K562 (cell line): ENCODE results near the gene NDRG3. TPM values are rescaled to one million over a fixed set of nuclear protein-coding genes. Genes with fewer than 3 reads are reported as not detected.
A peak's percentile ranks its signal among the peaks of the same experiment; 100 is the strongest.

Experiments used
- ATAC-seq: fragments of 200-7000 bp; cut with Tn5 transposase; 3 replicates; pipeline ENCODE4 v1.9.1; 2020; ENCODE audit warnings: moderate library complexity
- BruUV-seq: library from RNA; stranded (reverse); fragments of 400-500 nt; replicated peaks from 2 replicates; lab custom pipeline; 2021; lab: Mats Ljungman, UMichigan
- CTCF ChIA-PET: fragments of 300-600 bp; formaldehyde crosslinking; extraction: SDS; loops from one replicate; lab custom pipeline; 2021; ENCODE audit warnings: low intra/inter-chr PET ratio; lab: Yijun Ruan, JAX
- POLR2A ChIA-PET: fragments of 300-600, 350-650 bp; sonication (Branson Sonifier 250); formaldehyde crosslinking; extraction: SDS; loops from one replicate; lab custom pipeline; 2021; ENCODE audit warnings: antibody characterized with exemption, inconsistent platforms; lab: Yijun Ruan, JAX
- DNase-seq, 4 experiments: peaks; one replicate each; pipeline versions ENCODE4 v3.0.0 to v3.0.0-alpha.2; 2011 to 2018; ENCODE audit warnings: low spot score in 3 of 4, mixed read lengths in 3 of 4; ENCODE audit errors: extremely low read depth in 1 of 4
- FAIRE-seq: peaks from 2 replicates; lab custom pipeline; 2011; peaks lifted over from hg19 to GRCh38; lab: Jason Lieb, UNC
- H2AFZ ChIP-seq: 2 replicates; pipeline ENCODE4 v1.6.0; 2011; ENCODE audit warnings: low read depth, low read length, control low read depth, inconsistent platforms
- H3K27ac ChIP-seq: fragments of 200-600 bp; 3 replicates; pipeline ENCODE4 v1.8.0; 2011; ENCODE audit warnings: low read depth, mild to moderate bottlenecking, control low read depth, inconsistent platforms, low read length, moderate library complexity, mixed read lengths; ENCODE audit errors: extremely low read depth
- H3K27me3 ChIP-seq, 2 experiments: fragments of 300-600 bp in 1 of 2; 2 replicates in 1 of 2; 3 replicates in 1 of 2; pipeline versions ENCODE4 v1.6.0 to v1.8.0; 2011; ENCODE audit warnings: inconsistent platforms in 2 of 2, low read length in 2 of 2, mild to moderate bottlenecking in 1 of 2, mixed read lengths in 1 of 2, moderate library complexity in 1 of 2; ENCODE audit not compliant: control insufficient read depth in 2 of 2, insufficient read depth in 2 of 2
- H3K36me3 ChIP-seq: fragments of 300-600 bp; 3 replicates; pipeline ENCODE4 v1.8.0; 2011; ENCODE audit warnings: mild to moderate bottlenecking, low read length, inconsistent platforms; ENCODE audit not compliant: control insufficient read depth, insufficient read depth
- H3K4me1 ChIP-seq, 2 experiments: fragments of 200-600 bp in 1 of 2; replicated peaks in 1 of 2; 2 replicates in 1 of 2; 3 replicates in 1 of 2; pipeline versions ENCODE4 v1.5.1 to v1.8.0; 2011; ENCODE audit warnings: inconsistent platforms in 2 of 2, low read length in 2 of 2, mild to moderate bottlenecking in 1 of 2, mixed read lengths in 1 of 2, moderate library complexity in 1 of 2; ENCODE audit not compliant: control insufficient read depth in 2 of 2, insufficient read depth in 2 of 2
- H3K4me2 ChIP-seq: 2 replicates; pipeline ENCODE4 v1.6.1; 2011; ENCODE audit warnings: low read length, control low read depth, inconsistent platforms, mixed read lengths; ENCODE audit not compliant: insufficient read depth
- H3K4me3 ChIP-seq: fragments of 200-600 bp; sonication (generic), shearing (Covaris generic); 2 replicates; pipeline ENCODE4 v1.5.1; 2016; ENCODE audit warnings: control low read depth, inconsistent platforms
- H3K79me2 ChIP-seq: fragments of 200-600 bp; 3 replicates; pipeline ENCODE4 v1.8.0; 2011; ENCODE audit warnings: low read length, inconsistent platforms; ENCODE audit not compliant: control insufficient read depth, insufficient read depth
- H3K9ac ChIP-seq, 2 experiments: 2 replicates each; pipeline versions ENCODE4 v1.6.0 to v1.6.1; 2011; ENCODE audit warnings: low read depth in 2 of 2, low read length in 2 of 2, control low read depth in 1 of 2, inconsistent platforms in 1 of 2, mild to moderate bottlenecking in 1 of 2, mixed read lengths in 1 of 2; ENCODE audit not compliant: insufficient read depth in 1 of 2
- H3K9me1 ChIP-seq: one replicate; pipeline ENCODE4 v1.6.0; 2011; ENCODE audit warnings: inconsistent platforms, mild to moderate bottlenecking, low read length, moderate library complexity; ENCODE audit not compliant: control insufficient read depth, insufficient read depth
- H3K9me3 ChIP-seq: replicated peaks from 2 replicates; pipeline ENCODE4 v1.5.1; 2011; ENCODE audit warnings: low read depth, low read length, inconsistent platforms; ENCODE audit not compliant: control insufficient read depth, insufficient read depth
- H4K20me1 ChIP-seq: replicated peaks from 2 replicates; pipeline ENCODE4 v1.6.1; 2011; ENCODE audit warnings: low read length, inconsistent platforms, mixed read lengths; ENCODE audit not compliant: control insufficient read depth, insufficient read depth
- CTBP1 ChIP-seq: fragments of 450-650 bp; IDR thresholded peaks from 2 replicates; pipeline ENCODE4 v1.6.1; 2016; ENCODE audit warnings: borderline replicate concordance
- JUND ChIP-seq, 2 experiments: IDR thresholded peaks; 2 replicates in 1 of 2; 3 replicates in 1 of 2; pipeline ENCODE4 v1.6.1; 2011; ENCODE audit warnings: borderline replicate concordance in 2 of 2, low read depth in 2 of 2, low read length in 2 of 2, improper control_type of control experiment in 1 of 2, missing biosample characterization in 1 of 2, missing genetic modification characterization in 1 of 2, missing genetic modification reagents in 1 of 2
- RAD21 ChIP-seq, 2 experiments: fragments of 250-450 bp in 1 of 2; fragments of 450-650 bp in 1 of 2; sonication (Bioruptor Pico) in 1 of 2; formaldehyde crosslinking in 1 of 2; IDR thresholded peaks in 1 of 2; conservative IDR thresholded peaks in 1 of 2; 2 replicates each; pipeline versions ENCODE4 v1.4.0 to v1.8.0; 2020 to 2022; ENCODE audit warnings: mild to moderate bottlenecking in 2 of 2, moderate library complexity in 1 of 2
- ZFP36 ChIP-seq: fragments of 150-350 bp; IDR thresholded peaks from 2 replicates; pipeline ENCODE4 v1.6.1; 2018; ENCODE audit warnings: low read length, low read depth; ENCODE audit not compliant: partially characterized antibody
- ZNF124 ChIP-seq: sonication (generic); formaldehyde crosslinking; IDR thresholded peaks from 2 replicates; pipeline ENCODE4 v1.8.1; 2022; ENCODE audit warnings: missing genetic modification reagents
- WGBS: fragments of 100-300 bp; shearing (Covaris generic); methylation state at CpG from one replicate; pipeline ENCODE4 v1.1.6; 2016; ENCODE audit warnings: low coverage, mixed read lengths; ENCODE audit not compliant: insufficient coverage; ENCODE audit errors: missing lambda C conversion rate; 5-methylcytosine and 5-hydroxymethylcytosine counted together
- in situ Hi-C: fragments of 300-500 bp; cut with MboI; formaldehyde crosslinking; loops from 4 replicates; pipeline ENCODE4 v1.15.0; 2018; ENCODE audit warnings: inconsistent platforms, mixed read lengths
- intact Hi-C: fragments of 100-400 bp; cut with micrococcal nuclease; formaldehyde crosslinking; loops from 2 replicates; pipeline ENCODE4 v1.14.2; 2022
- polyA plus RNA-seq, 8 experiments: library from polyadenylated mRNA; depleted of rRNA in 4 of 8; stranded (reverse) in 5 of 8; unstranded in 3 of 8; fragments of >200 nt; fragmentation: Nextera tagmentation in 2 of 8; fragmentation: Illumina TruSeq in 1 of 8; extraction: Ambion mirVana in 2 of 8; extraction: Trizol in 1 of 8; gene quantifications; 2 replicates each; pipeline versions ENCODE4 v1.2.1 to v1.2.3, GENCODE V29; 2011 to 2014; ENCODE audit warnings: inconsistent platforms in 1 of 8, missing spikeins in 1 of 8
- total RNA-seq, 7 experiments: library from RNA; depleted of rRNA in 6 of 7; stranded (reverse); fragments of >200 nt in 6 of 7; fragmentation: Illumina TruSeq in 2 of 7; extraction: Trizol in 2 of 7; gene quantifications; 2 replicates each; pipeline versions ENCODE4 v1.2.1 to v1.2.3, GENCODE V29; 2011 to 2021; ENCODE audit warnings: low replicate concordance in 1 of 7
- TF ChIP-seq, protein P1 (sequence below), 3 experiments: IDR thresholded peaks in 2 of 3; conservative IDR thresholded peaks in 1 of 3; 2 replicates each; pipeline ENCODE4 v1.5.1; 2011 to 2012; ENCODE audit warnings: low read length in 3 of 3, mild to moderate bottlenecking in 3 of 3, control low read depth in 2 of 3, improper control_type of control experiment in 1 of 3, inconsistent platforms in 1 of 3, low read depth in 1 of 3, mixed read lengths in 1 of 3, moderate library complexity in 1 of 3; ENCODE audit not compliant: insufficient read depth in 2 of 3
- TF ChIP-seq, protein P2 (sequence below): fragments of 250-450 bp; sonication (Bioruptor Pico); IDR thresholded peaks from 2 replicates; pipeline ENCODE4 v1.8.0; 2022; ENCODE audit warnings: inconsistent platforms
- TF ChIP-seq, protein P3 (sequence below), 2 experiments: fragments of 450-650 bp in 1 of 2; sonication (generic) in 1 of 2; formaldehyde crosslinking in 1 of 2; IDR thresholded peaks in 1 of 2; conservative IDR thresholded peaks in 1 of 2; 2 replicates each; pipeline versions ENCODE4 v1.6.1 to v1.8.1; 2016 to 2023; ENCODE audit warnings: mild to moderate bottlenecking in 2 of 2, moderate library complexity in 2 of 2, inconsistent platforms in 1 of 2, missing genetic modification reagents in 1 of 2
- TF ChIP-seq, protein P4 (sequence below): IDR thresholded peaks from 3 replicates; pipeline ENCODE4 v1.6.1; 2011; ENCODE audit warnings: borderline replicate concordance, mild to moderate bottlenecking; ENCODE audit not compliant: insufficient read length, insufficient read depth

The NDRG3 gene
- total and polyA plus RNA-seq, 9 of the 15 experiments (the other 6 are each of a cell fraction or from before 2014, with no cell fraction given): 14.6 to 39.4 (median 24.4) TPM

DNA sequence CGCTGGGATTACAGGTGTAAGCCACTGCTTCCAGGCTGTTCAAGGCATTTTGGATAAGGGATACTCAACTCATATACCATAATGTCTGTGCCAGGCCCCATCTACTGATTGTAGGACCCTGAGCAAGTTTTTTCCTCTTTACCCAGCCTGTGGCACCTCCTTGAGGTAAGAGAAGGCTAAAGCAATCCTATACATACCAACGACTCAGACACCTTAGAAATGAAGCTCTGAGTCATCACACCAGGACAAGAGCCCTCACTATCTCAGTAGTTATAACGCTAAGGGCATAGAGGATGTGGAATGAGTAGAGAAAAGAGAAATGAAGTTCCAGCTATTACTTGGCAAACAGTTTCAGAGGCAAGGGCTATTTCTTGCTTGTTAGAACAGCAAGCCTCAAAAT lies 16.9 kb downstream of the NDRG3 start:
- no TSS peak for BruUV-seq
- Histone ChIP-seq H3K9me3 (no peaks in the 10 kb centered on the region), H3K27me3 (no peaks in the 10 kb centered on the region), H3K9ac (no peak overlapping the region), H3K27ac (no peak overlapping the region), H3K4me3 (no peak overlapping the region), H3K4me1 (peaks cover 0 to 3% of the 10 kb centered on the region in 2 experiments; a peak in 2 of 5 replicates), H3K79me2 (no peaks in the 10 kb centered on the region), H4K20me1 (no peaks in the 10 kb centered on the region), H2AFZ (no peak overlapping the region), H3K9me1 (no peaks in the 10 kb centered on the region), H3K4me2 (no peak overlapping the region), H3K36me3 (no peaks in the 10 kb centered on the region; the same call in 2 of the 3 replicates)
- 36% methylated on average over 3 of the region's 3 CpGs for WGBS
- FAIRE-seq (peak; percentile 35), ATAC-seq (peak; percentile 74), DNase-seq (peak in 1 of 4 experiments; percentile 30)
- POLR2A ChIA-PET: no interaction called here
- CTCF ChIA-PET: interaction anchor here (0.6 kb wide), 1 partner anchor 123 kb away, joined by 3 read pairs; the partner anchor contains the start of gene RAB5IF
- TF ChIP-seq ZNF124 (no peak), JUND (IDR thresholded peaks at IDR 0.05; ENCODE audit: borderline replicate concordance, low read depth, low read length) (peak; percentile 40; the same call in 1 of the 2 replicates), JUND (tag; IDR thresholded peaks at IDR 0.05; ENCODE audit: borderline replicate concordance, low read depth, low read length) (no peak; the same call in 1 of the 3 replicates), RAD21 (CRISPR knock-in tag; conservative IDR thresholded peaks at IDR 0.05 in 1 of 2, IDR thresholded peaks at IDR 0.05 in 1 of 2) (peak in 1 of 2 experiments; percentile 34; a peak in 2 of 4 replicates), ZFP36 (no peak), CTBP1 (no peak)
- TF ChIP-seq, protein P1, sequence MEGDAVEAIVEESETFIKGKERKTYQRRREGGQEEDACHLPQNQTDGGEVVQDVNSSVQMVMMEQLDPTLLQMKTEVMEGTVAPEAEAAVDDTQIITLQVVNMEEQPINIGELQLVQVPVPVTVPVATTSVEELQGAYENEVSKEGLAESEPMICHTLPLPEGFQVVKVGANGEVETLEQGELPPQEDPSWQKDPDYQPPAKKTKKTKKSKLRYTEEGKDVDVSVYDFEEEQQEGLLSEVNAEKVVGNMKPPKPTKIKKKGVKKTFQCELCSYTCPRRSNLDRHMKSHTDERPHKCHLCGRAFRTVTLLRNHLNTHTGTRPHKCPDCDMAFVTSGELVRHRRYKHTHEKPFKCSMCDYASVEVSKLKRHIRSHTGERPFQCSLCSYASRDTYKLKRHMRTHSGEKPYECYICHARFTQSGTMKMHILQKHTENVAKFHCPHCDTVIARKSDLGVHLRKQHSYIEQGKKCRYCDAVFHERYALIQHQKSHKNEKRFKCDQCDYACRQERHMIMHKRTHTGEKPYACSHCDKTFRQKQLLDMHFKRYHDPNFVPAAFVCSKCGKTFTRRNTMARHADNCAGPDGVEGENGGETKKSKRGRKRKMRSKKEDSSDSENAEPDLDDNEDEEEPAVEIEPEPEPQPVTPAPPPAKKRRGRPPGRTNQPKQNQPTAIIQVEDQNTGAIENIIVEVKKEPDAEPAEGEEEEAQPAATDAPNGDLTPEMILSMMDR (IDR thresholded peaks at IDR 0.05 in 2 of 3, conservative IDR thresholded peaks at IDR 0.05 in 1 of 3; ENCODE audit: insufficient read depth in 2 of 3, low read depth in 1 of 3, low read length in 3 of 3): peak; percentile 14 to 38 (median 30); a peak in 2 of 6 replicates
- TF ChIP-seq, protein P2, sequence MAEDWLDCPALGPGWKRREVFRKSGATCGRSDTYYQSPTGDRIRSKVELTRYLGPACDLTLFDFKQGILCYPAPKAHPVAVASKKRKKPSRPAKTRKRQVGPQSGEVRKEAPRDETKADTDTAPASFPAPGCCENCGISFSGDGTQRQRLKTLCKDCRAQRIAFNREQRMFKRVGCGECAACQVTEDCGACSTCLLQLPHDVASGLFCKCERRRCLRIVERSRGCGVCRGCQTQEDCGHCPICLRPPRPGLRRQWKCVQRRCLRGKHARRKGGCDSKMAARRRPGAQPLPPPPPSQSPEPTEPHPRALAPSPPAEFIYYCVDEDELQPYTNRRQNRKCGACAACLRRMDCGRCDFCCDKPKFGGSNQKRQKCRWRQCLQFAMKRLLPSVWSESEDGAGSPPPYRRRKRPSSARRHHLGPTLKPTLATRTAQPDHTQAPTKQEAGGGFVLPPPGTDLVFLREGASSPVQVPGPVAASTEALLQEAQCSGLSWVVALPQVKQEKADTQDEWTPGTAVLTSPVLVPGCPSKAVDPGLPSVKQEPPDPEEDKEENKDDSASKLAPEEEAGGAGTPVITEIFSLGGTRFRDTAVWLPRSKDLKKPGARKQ: no peak
- TF ChIP-seq, protein P3, sequence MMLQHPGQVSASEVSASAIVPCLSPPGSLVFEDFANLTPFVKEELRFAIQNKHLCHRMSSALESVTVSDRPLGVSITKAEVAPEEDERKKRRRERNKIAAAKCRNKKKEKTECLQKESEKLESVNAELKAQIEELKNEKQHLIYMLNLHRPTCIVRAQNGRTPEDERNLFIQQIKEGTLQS (IDR thresholded peaks at IDR 0.05): peak; percentile 57
- TF ChIP-seq, protein P3 (CRISPR knock-in tag; conservative IDR thresholded peaks at IDR 0.05): no peak
- TF ChIP-seq, protein P4, sequence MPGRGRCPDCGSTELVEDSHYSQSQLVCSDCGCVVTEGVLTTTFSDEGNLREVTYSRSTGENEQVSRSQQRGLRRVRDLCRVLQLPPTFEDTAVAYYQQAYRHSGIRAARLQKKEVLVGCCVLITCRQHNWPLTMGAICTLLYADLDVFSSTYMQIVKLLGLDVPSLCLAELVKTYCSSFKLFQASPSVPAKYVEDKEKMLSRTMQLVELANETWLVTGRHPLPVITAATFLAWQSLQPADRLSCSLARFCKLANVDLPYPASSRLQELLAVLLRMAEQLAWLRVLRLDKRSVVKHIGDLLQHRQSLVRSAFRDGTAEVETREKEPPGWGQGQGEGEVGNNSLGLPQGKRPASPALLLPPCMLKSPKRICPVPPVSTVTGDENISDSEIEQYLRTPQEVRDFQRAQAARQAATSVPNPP: no peak
- in situ Hi-C loops (no loop called here), intact Hi-C loops (no loop called here)
